Astrocyte of the hippocampus (primary cell): ENCODE data around the gene IL4I1.
"Not testable (repeated sequence)": the region's sequence is repeated elsewhere in the genome, so short reads cannot be mapped to it uniquely, and the experiment has no call there.

Source experiments
- DNase-seq: peaks from one replicate; pipeline ENCODE4 v3.0.0; 2011; ENCODE audit warnings: low read depth, low spot score

IL4I1 gene

GRCh38 chr19:49896863-49897621 lies at the start of gene IL4I1:
TSS of gene IL4I1 (minus strand) at chr19:49896887. CDS start at chr19:49896160, 727 bp downstream.
- peak; percentile 25 for DNase-seq

- no peak for DNase-seq
Observed at GRCh38 chr19:49946415-49946814, 49.7 kb upstream of the IL4I1 start.

- not testable (repeated sequence) for DNase-seq
Observed at GRCh38 chr19:49944567-49944966, 47.9 kb upstream of the IL4I1 start.

- DNase-seq = no peak
Observed at GRCh38 chr19:49940482-49940791, 43.8 kb upstream of the IL4I1 start.

GRCh38 chr19:49939721-49940481 lies 43.2 kb upstream of the IL4I1 start:
- no peak for DNase-seq

GRCh38 chr19:49938662-49939061 lies 42.0 kb upstream of the IL4I1 start:
- no peak for DNase-seq

GRCh38 chr19:49937750-49938381 lies 41.2 kb upstream of the IL4I1 start:
- peak; percentile 87 for DNase-seq

GRCh38 chr19:49936549-49936948 lies 39.9 kb upstream of the IL4I1 start:
- DNase-seq = no peak

GRCh38 chr19:49933643-49934042 lies 37.0 kb upstream of the IL4I1 start:
- no peak for DNase-seq

- DNase-seq = no peak
Observed at GRCh38 chr19:49932731-49933131, 36.0 kb upstream of the IL4I1 start.

- no peak for DNase-seq
Observed at GRCh38 chr19:49932041-49932451, 35.4 kb upstream of the IL4I1 start.

- no peak for DNase-seq
Observed at GRCh38 chr19:49931293-49932040, 34.8 kb upstream of the IL4I1 start.

GRCh38 chr19:49930483-49931011 lies 33.9 kb upstream of the IL4I1 start:
- no peak for DNase-seq

GRCh38 chr19:49929611-49930482 lies 33.2 kb upstream of the IL4I1 start:
- peak; percentile 98 for DNase-seq

- peak; percentile 93 for DNase-seq
Observed at GRCh38 chr19:49929121-49929610, 32.5 kb upstream of the IL4I1 start, which contains the start of the genes ATF5 and NUP62. TSS of gene ATF5 (plus strand) at chr19:49929205. CDS start at chr19:49930851, 1,646 bp downstream. TSS of gene NUP62 (minus strand) at chr19:49929504. CDS start at chr19:49909807, 19,697 bp downstream.

- no peak for DNase-seq
Observed at GRCh38 chr19:49927526-49928264, 31.0 kb upstream of the IL4I1 start.

GRCh38 chr19:49926515-49926914 lies 29.8 kb upstream of the IL4I1 start:
- DNase-seq = no peak

- DNase-seq = no peak
Observed at GRCh38 chr19:49925486-49925885, 28.8 kb upstream of the IL4I1 start.

GRCh38 chr19:49924881-49925210 lies 28.2 kb upstream of the IL4I1 start:
- not testable (repeated sequence) for DNase-seq
